Activated T-helper 2 cell treated with anti-CD3 and anti-CD28 coated beads, Interferon-gamma antibody, Interleukin-2, Interleukin-4, amounts not matched to agents 10 μg/mL and 5 μg/mL and 100 μg/mL, durations not matched to agents 14 hours and 24 hours and 36 hours (primary cell): ENCODE data around the gene SUPT20H. TPM values are rescaled to one million over a fixed set of nuclear protein-coding genes. Genes with fewer than 3 reads are reported as not detected.

Experiments used
- DNase-seq: peaks from one replicate; pipeline ENCODE4 v3.0.0; 2021; ENCODE audit warnings: low spot score
- H3K27ac Mint-ChIP-seq: one replicate; pipeline ENCODE4 v1.8.0; 2021; ENCODE audit warnings: mixed read lengths
- H3K27me3 Mint-ChIP-seq: one replicate; pipeline ENCODE4 v1.8.0; 2021; ENCODE audit warnings: low read depth, mixed read lengths
- H3K36me3 Mint-ChIP-seq: one replicate; pipeline ENCODE4 v1.8.0; 2021; ENCODE audit warnings: low read depth, mixed read lengths
- H3K4me1 Mint-ChIP-seq: one replicate; pipeline ENCODE4 v1.8.0; 2021; ENCODE audit warnings: low read depth, mixed read lengths
- H3K4me3 Mint-ChIP-seq: one replicate; pipeline ENCODE4 v1.8.0; 2021; ENCODE audit warnings: low read depth, mild to moderate bottlenecking, moderate library complexity, mixed read lengths
- H3K9me3 Mint-ChIP-seq: one replicate; pipeline ENCODE4 v1.8.0; 2021; ENCODE audit warnings: mixed read lengths
- intact Hi-C: fragments of 100-400 bp; cut with micrococcal nuclease; formaldehyde crosslinking; loops from one replicate; pipeline ENCODE4 v1.15.1; 2023
- total RNA-seq: library from RNA; stranded (reverse); gene quantifications from 2 replicates; pipeline ENCODE4 v1.2.3, GENCODE V29; 2022

Gene SUPT20H
- total RNA-seq, result 75.8 and 77.8 TPM in 2 replicates

GRCh38 chr13:37058910-37059847 is at the start of gene SUPT20H:
TSS of gene SUPT20H (minus strand) at chr13:37059688. CDS start at chr13:37051490, 8,198 bp downstream.
- H3K36me3 Mint-ChIP-seq, result peaks cover 41% of the 10 kb centered on the region
- H3K27ac Mint-ChIP-seq, result peak within 1 kb of the TSS; percentile 94
- H3K27me3 Mint-ChIP-seq, result peaks cover 5% of the 10 kb centered on the region
- H3K4me1 Mint-ChIP-seq, result peaks cover 18% of the 10 kb centered on the region
- DNase-seq, result peak; percentile 86
- intact Hi-C loops, result loop anchor here (1.0 to 2.0 kb wide), 2 partner anchors 59 to 240 kb away; partner anchors contain the start of genes EXOSC8 and RFXAP
- peak within 1 kb of the TSS; percentile 96 for H3K4me3 Mint-ChIP-seq
- no peaks in the 10 kb centered on the region for H3K9me3 Mint-ChIP-seq

- Mint-ChIP-seq H3K36me3 (no peaks in the 10 kb centered on the region), H3K27me3 (no peaks in the 10 kb centered on the region), H3K27ac (no peak overlapping the region), H3K4me1 (no peaks in the 10 kb centered on the region), H3K4me3 (no peak overlapping the region), H3K9me3 (no peaks in the 10 kb centered on the region)
- intact Hi-C loops, result no loop called here
- no peak for DNase-seq
Measured at GRCh38 chr13:37109051-37109678, 49.7 kb upstream of the SUPT20H start.

GRCh38 chr13:37107868-37108267 is 48.4 kb upstream of the SUPT20H start:
- H3K4me1 Mint-ChIP-seq, result no peaks in the 10 kb centered on the region
- no peaks in the 10 kb centered on the region for H3K9me3 Mint-ChIP-seq
- H3K27ac Mint-ChIP-seq, result no peak overlapping the region
- no peak for DNase-seq
- intact Hi-C loops, result no loop called here
- H3K4me3 Mint-ChIP-seq, result no peak overlapping the region
- H3K27me3 Mint-ChIP-seq, result no peaks in the 10 kb centered on the region
- H3K36me3 Mint-ChIP-seq, result no peaks in the 10 kb centered on the region

GRCh38 chr13:37107456-37107855 is 48.0 kb upstream of the SUPT20H start:
- no peaks in the 10 kb centered on the region for H3K36me3 Mint-ChIP-seq
- intact Hi-C loops, result no loop called here
- H3K4me1 Mint-ChIP-seq, result no peaks in the 10 kb centered on the region
- H3K27me3 Mint-ChIP-seq, result no peaks in the 10 kb centered on the region
- no peak for DNase-seq
- H3K4me3 Mint-ChIP-seq, result no peak overlapping the region
- no peaks in the 10 kb centered on the region for H3K9me3 Mint-ChIP-seq
- no peak overlapping the region for H3K27ac Mint-ChIP-seq

- H3K36me3 Mint-ChIP-seq, result no peaks in the 10 kb centered on the region
- no peak overlapping the region for H3K27ac Mint-ChIP-seq
- DNase-seq, result no peak
- H3K9me3 Mint-ChIP-seq, result no peaks in the 10 kb centered on the region
- peaks cover 4% of the 10 kb centered on the region for H3K27me3 Mint-ChIP-seq
- intact Hi-C loops, result no loop called here
- H3K4me1 Mint-ChIP-seq, result no peaks in the 10 kb centered on the region
- no peak overlapping the region for H3K4me3 Mint-ChIP-seq
Measured at GRCh38 chr13:37106642-37107041, 47.2 kb upstream of the SUPT20H start.

GRCh38 chr13:37105251-37105714 is 45.8 kb upstream of the SUPT20H start, which contains the start of gene CSNK1A1L:
TSS of gene CSNK1A1L (minus strand) at chr13:37105664. CDS start at chr13:37105256, 408 bp downstream.
- Mint-ChIP-seq H3K27me3 (peaks cover 4% of the 10 kb centered on the region), H3K27ac (no peak within 1 kb of the TSS), H3K4me3 (no peak within 1 kb of the TSS), H3K9me3 (no peaks in the 10 kb centered on the region), H3K4me1 (no peaks in the 10 kb centered on the region), H3K36me3 (no peaks in the 10 kb centered on the region)
- DNase-seq, result no peak
- intact Hi-C loops, result no loop called here

- Mint-ChIP-seq H3K27me3 (peaks cover 4% of the 10 kb centered on the region), H3K4me1 (no peaks in the 10 kb centered on the region), H3K9me3 (no peaks in the 10 kb centered on the region), H3K36me3 (no peaks in the 10 kb centered on the region), H3K4me3 (no peak overlapping the region), H3K27ac (no peak overlapping the region)
- DNase-seq, result no peak
- intact Hi-C loops, result no loop called here
Measured at GRCh38 chr13:37102896-37103295, 43.4 kb upstream of the SUPT20H start.

- no peak for DNase-seq
- Mint-ChIP-seq H3K4me3 (no peak overlapping the region), H3K27me3 (peaks cover 4% of the 10 kb centered on the region), H3K27ac (no peak overlapping the region), H3K4me1 (peaks cover 3% of the 10 kb centered on the region), H3K9me3 (no peaks in the 10 kb centered on the region), H3K36me3 (no peaks in the 10 kb centered on the region)
- intact Hi-C loops, result no loop called here
Measured at GRCh38 chr13:37101201-37101600, 41.7 kb upstream of the SUPT20H start.

GRCh38 chr13:37100731-37101130 is 41.2 kb upstream of the SUPT20H start:
- Mint-ChIP-seq H3K36me3 (no peaks in the 10 kb centered on the region), H3K27ac (no peak overlapping the region), H3K9me3 (no peaks in the 10 kb centered on the region), H3K4me3 (no peak overlapping the region), H3K27me3 (peaks cover 4% of the 10 kb centered on the region), H3K4me1 (peaks cover 3% of the 10 kb centered on the region)
- intact Hi-C loops, result no loop called here
- DNase-seq, result no peak

- no peak overlapping the region for H3K27ac Mint-ChIP-seq
Measured at GRCh38 chr13:37097076-37097475, 37.6 kb upstream of the SUPT20H start.

GRCh38 chr13:37094840-37095239 is 35.4 kb upstream of the SUPT20H start:
- peaks cover 3% of the 10 kb centered on the region for H3K4me1 Mint-ChIP-seq
- no peak overlapping the region for H3K27ac Mint-ChIP-seq
- H3K9me3 Mint-ChIP-seq, result no peaks in the 10 kb centered on the region
- H3K36me3 Mint-ChIP-seq, result no peaks in the 10 kb centered on the region
- no peaks in the 10 kb centered on the region for H3K27me3 Mint-ChIP-seq
- H3K4me3 Mint-ChIP-seq, result no peak overlapping the region
- intact Hi-C loops, result no loop called here
- DNase-seq, result no peak

More at GRCh38 chr13:37097076-37097475, 37.6 kb upstream of the SUPT20H start:
- Mint-ChIP-seq H3K27me3 (peaks cover 4% of the 10 kb centered on the region), H3K4me3 (no peak overlapping the region), H3K9me3 (no peaks in the 10 kb centered on the region), H3K36me3 (no peaks in the 10 kb centered on the region), H3K4me1 (peaks cover 3% of the 10 kb centered on the region)
- DNase-seq, result no peak
- intact Hi-C loops, result no loop called here

- H3K27ac Mint-ChIP-seq, result no peak overlapping the region
- DNase-seq, result no peak
- no peaks in the 10 kb centered on the region for H3K9me3 Mint-ChIP-seq
- H3K4me3 Mint-ChIP-seq, result no peak overlapping the region
- intact Hi-C loops, result no loop called here
- H3K36me3 Mint-ChIP-seq, result no peaks in the 10 kb centered on the region
- no peaks in the 10 kb centered on the region for H3K27me3 Mint-ChIP-seq
- H3K4me1 Mint-ChIP-seq, result peaks cover 3% of the 10 kb centered on the region
Measured at GRCh38 chr13:37094099-37094498, 34.6 kb upstream of the SUPT20H start.

GRCh38 chr13:37091835-37092234 is 32.3 kb upstream of the SUPT20H start:
- H3K9me3 Mint-ChIP-seq, result no peaks in the 10 kb centered on the region
- intact Hi-C loops, result no loop called here
- H3K36me3 Mint-ChIP-seq, result no peaks in the 10 kb centered on the region
- no peaks in the 10 kb centered on the region for H3K4me1 Mint-ChIP-seq
- no peaks in the 10 kb centered on the region for H3K27me3 Mint-ChIP-seq
- H3K4me3 Mint-ChIP-seq, result no peak overlapping the region
- no peak for DNase-seq
- no peak overlapping the region for H3K27ac Mint-ChIP-seq
